ENCODE data around the gene DPYD.

Gene DPYD

DNA sequence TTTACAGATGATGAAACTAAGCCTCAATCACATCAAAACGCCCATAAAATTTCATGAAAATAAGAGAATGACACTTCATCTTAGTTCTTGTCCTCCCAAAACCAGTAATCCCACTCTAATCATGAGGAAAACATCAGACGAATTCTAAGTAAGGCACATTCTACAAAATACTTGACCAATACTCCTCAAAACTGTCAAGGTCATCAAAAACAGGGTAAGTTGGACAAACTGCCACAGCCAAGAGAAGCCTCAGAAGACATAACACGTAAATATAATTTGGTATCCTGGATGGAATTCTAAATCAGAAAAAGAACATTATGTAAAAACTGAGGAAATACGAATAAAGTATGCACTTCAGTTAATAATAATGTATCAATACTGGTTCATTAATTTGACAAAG lies 128.2 kb downstream of the DPYD start:
- no peak for DNase-seq (ENCODE audit: low read depth in 3 of 3, low spot score in 1 of 3)

DNA sequence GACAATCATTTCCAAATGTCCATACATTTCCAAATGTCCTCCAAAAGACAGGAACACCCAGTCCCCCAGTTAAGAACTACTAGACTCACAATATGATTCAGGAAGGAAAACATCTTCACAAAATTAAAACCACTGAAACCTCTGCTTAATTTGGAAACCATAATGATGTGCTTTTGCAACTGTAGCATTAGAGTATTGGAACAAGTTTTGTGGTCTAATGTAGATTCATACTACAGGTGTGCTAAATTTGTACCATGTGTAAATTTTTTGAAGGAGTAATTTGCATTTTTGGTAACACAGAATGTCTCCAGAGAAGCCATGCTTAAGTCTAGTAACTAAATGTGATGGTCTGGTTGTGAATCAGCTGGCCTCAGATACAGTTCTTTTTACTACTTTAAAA lies 129.6 kb downstream of the DPYD start:
- no peak for DNase-seq (ENCODE audit: low read depth in 3 of 3, low spot score in 1 of 3)

DNA sequence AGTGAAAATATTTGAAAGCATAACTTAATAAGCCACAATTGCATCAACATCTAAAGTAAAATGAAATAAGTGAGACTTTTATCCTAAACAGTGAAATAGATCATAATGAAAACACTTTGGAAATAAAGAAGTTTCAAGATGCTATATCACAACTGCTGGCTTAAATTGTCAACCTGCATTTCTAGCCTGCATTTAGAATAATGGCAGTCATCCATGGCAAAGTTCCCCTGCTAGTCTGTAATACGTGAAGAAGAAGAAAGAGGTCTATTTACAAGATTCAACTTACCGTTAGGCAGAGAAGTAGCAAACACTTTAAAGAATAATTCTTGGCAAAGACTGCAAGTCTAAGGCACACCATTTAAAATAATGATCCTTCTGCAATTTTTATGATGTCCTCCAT lies 133.6 kb downstream of the DPYD start:
- DNase-seq (ENCODE audit: low read depth in 3 of 3, low spot score in 1 of 3): no peak

DNA sequence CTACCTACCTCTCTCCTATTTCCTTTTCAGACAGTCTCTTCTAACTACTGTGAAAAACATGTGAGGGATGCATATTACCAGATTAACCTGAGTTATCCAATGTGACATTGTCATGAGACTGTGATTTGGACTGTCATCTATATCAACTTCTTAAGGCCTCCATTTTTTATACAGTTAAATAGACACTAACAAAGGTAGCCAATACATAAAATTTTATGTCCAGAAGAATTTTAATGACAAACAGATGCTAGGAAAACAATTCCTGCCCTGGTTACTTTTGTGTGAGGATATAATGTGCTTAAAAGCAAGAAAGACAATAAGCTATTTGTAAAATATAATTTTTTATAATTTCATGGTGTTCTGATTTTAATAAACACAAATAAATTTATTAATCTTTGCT lies 136.2 kb downstream of the DPYD start:
- no peak for DNase-seq (ENCODE audit: low read depth in 3 of 3, low spot score in 1 of 3)

DNA sequence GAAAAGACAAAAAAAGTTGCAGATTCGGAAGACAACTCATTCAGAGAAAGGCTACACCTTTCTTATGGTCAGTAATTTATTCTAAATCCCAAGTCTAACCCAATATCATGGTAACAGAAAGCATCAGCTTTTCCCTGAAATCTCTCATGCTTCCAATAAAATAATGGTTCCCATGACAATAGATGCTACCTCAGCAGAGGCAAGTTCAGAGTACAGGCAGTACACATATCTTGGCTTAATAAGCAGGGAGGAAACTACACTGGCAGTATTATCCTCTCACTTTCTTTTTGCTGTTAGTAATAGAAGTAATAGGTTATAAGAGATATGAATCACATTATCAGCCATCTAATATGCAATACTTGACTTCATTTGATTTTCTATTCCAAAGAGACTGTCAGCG lies 137.1 kb downstream of the DPYD start:
- no peak for DNase-seq (ENCODE audit: low read depth in 3 of 3, low spot score in 1 of 3)

DNA sequence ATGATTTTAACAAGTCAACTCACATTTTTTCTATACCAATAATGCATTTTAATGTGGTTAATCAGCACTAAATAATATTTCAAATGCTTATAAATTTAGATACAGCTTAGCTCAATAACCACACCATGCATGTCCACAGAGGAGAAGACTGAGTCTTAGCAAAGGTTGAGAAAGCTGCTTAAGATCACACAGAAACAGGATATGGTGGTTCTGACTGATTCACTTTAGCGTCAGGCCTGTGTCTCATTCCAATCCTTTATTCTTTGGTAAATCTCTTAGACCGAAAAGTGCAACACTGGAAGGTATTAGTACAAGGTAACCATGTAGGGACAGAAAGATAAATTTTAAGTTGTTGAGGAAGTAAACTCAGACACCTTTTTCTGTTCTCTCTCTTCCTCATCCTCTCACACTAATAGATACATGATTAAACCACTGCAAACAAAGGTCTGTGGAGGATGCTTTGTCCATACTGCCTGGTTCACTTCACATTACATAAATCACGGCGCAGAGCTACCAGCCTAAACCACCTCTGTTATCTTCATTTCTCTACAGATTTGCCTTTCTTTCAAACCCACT lies 139.0 kb downstream of the DPYD start:
- DNase-seq (ENCODE audit: low read depth in 3 of 3, low spot score in 1 of 3): no peak

DNA sequence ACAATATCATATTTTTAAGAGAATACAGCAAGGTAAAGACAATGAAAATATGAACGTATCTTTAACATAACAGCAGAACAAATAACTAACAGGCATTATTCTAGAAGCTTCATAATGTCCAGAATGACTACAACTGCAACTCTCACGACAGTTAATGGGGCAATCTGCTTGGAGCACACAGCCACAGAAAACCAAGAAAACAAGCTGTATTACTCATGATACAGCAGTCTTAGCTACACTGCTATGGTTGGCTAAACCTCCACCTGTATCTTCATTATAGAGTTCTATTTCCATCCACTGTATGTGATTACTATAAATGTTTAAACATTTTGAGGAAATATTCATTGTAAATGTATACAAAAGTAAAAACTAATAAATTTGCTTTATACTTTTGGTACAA lies 139.9 kb downstream of the DPYD start:
- no peak for DNase-seq (ENCODE audit: low read depth in 3 of 3, low spot score in 1 of 3)

DNA sequence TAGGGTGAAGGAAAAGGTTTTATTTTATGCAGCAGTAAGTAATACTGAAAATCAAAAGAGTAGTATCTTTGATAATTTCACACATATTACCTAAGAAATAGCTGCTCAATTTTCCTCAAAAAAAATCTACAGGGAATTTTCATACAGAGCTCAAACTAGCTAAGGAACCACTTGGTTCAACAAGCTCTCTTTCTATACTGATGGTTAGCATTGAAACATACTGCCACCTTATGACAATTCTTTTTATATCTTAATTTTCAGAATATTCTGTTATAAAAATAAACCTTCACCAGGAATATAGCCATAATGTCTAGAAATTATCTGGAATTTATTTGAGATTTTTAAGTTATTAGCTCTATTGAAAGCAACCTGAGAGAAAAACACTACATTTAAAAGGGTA lies 142.1 kb downstream of the DPYD start:
- DNase-seq (ENCODE audit: low read depth in 3 of 3, low spot score in 1 of 3): no peak

DNA sequence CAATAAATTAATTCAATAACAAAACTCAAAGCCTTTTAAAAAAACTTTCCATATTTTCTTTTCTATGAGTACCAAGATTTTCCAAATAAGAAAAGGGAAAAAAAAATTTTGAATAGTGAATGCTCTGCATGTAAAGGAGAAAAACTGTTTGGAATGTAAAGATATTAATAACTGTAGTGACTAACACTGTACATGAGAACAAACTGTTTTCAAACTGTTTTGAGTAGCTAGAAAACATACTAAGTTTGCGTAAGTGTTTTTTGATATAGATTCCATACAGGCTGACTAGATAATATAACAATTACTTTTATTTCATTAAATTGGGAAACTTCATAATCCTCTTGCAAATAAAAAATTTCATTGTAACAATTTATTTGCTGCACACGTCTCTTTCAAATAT lies 150.5 kb downstream of the DPYD start:
- no peak for DNase-seq (ENCODE audit: low read depth in 3 of 3, low spot score in 1 of 3)

DNA sequence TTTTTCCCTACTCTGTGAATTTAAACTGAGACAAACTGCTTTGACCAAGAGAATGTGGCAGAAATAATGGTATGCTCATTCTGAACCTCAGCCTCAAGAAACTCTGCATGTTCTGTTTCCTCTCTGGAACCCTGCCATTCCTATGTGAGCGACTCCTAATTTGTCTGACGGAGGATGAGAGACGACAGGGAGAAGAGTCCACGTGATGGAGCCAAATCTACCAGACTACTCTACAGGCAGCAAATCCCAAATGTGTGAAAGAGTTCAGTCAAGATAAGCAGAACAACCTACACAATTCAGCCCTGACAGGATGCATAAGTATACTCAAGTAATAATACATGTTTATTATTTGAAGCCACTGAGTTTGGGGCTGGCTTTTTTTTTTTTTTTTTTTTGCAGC lies 153.5 kb downstream of the DPYD start:
- no peak for DNase-seq (ENCODE audit: low read depth in 3 of 3, low spot score in 1 of 3)

DNA sequence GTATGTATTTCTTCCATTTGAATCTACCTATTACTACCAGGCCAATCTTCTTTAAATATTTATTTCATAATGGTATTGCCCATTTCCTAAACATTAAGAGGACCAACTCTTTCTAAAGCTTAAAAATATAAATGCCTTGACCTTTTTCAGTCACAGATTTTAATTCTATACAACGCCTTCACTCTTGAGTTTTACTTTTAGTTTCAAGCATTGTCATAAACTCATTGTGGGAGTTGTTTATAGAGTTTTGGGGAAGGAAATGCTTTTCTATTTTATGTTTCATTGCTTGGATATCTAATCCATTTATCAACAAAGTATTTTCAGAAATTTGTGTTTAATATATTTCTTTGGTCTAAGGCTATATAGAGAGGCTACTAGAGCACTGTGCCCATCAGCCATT lies 155.8 kb downstream of the DPYD start:
- DNase-seq (ENCODE audit: low read depth in 3 of 3, low spot score in 1 of 3): no peak

DNA sequence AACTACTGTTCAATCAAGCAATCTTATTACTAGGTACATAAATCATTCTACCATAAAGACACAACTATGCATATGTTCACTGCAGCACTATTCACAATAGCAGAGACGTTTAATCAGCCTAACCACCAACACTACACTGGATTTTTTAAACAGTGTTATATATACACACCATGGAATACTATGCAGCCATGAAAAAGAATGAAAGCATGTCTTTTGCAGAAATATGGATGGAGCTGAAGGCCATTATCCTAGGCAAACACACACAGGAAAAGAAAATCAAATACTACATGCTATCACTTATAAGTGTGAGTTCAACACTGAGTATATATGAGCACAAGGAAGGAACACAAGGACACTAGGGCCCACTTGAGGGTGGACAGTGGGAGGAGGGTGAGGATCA lies 159.2 kb downstream of the DPYD start:
- DNase-seq (ENCODE audit: low read depth in 3 of 3, low spot score in 1 of 3): no peak

DNA sequence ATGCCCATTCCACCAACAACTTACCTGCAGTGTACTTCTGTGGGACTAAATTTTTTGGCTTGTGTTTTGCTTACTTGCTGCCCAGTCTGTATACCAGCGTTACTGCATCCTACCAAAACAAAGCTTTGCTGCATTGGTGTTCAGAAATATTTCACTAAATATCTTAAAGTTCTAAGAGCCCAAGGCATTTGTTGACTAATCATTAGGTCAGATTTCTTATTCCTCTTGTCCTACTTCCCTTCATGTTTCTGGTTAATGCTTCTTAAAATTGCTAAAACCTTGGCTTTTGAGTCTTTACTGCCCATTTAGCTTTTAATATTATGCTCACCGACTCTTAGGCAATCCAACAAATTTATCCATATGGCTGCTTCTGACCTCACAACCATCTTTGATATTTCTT lies 161.8 kb downstream of the DPYD start:
- no peak for DNase-seq (ENCODE audit: low read depth in 3 of 3, low spot score in 1 of 3)

DNA sequence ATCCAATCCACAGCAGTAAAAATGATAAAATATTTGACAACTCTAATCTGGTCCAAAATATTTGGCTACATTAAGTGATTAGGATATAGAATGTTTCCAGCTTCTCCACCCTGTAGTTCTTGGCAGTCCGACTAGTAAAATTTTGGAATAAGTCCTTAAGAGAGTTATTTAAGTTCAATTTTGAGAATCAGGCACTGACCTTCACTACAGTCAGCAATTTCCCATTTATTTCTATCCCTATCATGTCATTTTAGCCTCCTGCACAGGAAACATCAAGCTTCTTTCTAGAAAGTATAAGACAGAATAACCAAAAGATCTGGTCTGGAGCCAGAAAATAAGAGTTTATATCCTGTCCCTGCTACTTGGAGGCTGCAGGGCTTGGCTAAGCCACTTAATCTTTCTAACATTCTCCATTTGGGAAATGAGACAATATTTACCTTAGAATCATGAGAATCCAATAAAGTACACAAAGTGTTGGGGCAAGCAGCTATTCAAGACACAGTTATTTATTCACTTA lies 162.2 kb downstream of the DPYD start:
- no peak for DNase-seq (ENCODE audit: low read depth in 3 of 3, low spot score in 1 of 3)

DNA sequence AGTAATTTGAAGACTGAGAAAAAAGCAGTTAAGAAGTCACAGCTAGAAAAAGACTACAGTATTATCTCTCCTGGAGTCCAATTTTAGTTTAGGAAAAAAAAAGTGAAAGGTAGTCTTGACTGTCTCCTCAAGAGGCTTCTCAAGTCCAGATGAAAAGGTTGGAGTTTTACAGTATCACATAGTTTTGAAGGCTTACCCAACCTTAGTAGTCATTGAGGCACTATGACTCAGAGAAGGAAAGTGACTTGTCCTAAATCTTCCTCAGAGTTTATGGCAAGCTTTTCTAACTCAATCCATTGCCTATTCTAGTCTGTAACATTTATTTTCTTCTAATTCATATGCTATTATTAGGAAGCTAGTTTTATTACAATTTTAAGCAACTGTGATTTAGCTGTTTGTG lies 174.9 kb downstream of the DPYD start:
- DNase-seq (ENCODE audit: low read depth in 3 of 3, low spot score in 1 of 3): no peak

DNA sequence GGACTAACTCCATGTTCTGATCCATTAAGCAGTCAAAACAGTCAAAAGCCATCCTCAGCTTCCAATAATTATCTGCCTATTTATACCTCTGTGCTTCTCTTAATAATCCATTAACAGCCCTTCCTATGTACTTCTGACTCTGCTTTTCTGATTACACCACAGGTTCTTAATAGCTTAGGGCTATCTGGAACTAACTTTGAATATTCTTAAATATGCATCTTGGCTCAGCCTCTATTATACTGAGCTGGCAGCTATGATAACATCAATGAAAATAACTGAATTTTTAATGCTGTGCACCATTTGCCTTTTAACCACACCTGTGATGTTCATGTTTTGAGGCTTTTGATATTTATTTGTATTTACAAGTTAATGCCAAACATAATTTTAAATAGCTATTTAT lies 175.9 kb downstream of the DPYD start:
- DNase-seq (ENCODE audit: low read depth in 3 of 3, low spot score in 1 of 3): no peak

DNA sequence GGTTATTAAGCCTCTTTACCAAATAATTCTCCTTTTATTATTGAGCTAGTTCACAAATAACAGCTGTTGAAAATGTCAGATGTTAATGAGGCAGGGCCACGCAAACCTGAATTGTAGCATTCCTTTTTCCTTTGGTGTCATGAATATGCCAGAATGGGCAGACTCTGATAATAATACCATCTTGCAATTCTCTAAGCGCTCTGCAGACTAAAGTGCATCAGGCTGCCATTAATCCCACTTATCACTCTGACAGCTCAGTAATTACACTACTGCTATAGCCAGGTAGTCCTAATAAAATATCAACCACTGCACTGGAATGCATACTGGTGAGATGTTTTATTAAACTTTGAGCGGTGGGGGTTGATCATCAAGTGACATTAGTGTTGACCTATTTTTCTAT lies 177.7 kb downstream of the DPYD start:
- DNase-seq (ENCODE audit: low read depth in 3 of 3, low spot score in 1 of 3): no peak

DNA sequence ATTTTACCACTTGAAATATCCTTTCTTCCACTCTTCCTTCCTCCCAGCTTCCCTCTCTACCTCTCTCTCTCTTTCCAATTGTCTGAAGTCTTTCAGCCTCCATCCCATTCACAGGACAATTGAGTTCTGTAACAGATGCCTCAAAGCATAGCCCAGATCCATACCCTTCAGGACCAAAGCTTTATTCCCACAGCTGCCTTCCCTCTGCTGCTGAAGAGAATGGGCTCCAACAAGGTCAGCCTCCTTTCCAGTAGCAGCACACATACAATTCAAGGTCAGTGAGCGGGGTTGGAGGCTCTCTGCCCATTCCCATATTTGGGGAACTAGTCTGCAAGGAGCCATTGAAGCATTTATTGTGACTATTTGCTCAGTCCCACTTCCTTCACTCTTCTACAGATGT lies 179.9 kb downstream of the DPYD start:
- DNase-seq (ENCODE audit: low read depth in 3 of 3, low spot score in 1 of 3): no peak

DNA sequence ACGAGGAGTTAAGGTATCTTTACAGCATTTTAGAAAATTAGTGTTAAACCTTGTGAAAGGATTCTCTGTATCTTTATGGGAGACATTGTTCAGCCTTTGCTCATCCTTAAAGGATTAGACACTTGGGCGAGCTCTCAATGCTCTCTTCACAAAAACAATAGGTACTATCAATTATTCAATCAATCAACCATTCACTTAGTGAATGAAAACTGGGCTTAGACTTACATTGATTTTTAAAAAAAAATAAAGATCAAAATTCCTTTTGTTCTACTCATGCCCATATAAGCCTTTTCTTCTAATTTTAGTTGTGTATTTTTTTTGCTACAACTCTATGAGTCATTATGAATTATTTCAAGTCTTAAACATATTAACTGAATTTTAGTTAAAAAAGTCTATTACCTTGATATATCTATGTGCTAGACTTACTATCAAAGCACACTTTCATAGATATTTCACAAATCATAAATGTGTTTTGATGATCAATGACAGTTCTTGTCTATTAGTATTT lies 181.2 kb downstream of the DPYD start:
- no peak for DNase-seq (ENCODE audit: low read depth in 3 of 3, low spot score in 1 of 3)

DNA sequence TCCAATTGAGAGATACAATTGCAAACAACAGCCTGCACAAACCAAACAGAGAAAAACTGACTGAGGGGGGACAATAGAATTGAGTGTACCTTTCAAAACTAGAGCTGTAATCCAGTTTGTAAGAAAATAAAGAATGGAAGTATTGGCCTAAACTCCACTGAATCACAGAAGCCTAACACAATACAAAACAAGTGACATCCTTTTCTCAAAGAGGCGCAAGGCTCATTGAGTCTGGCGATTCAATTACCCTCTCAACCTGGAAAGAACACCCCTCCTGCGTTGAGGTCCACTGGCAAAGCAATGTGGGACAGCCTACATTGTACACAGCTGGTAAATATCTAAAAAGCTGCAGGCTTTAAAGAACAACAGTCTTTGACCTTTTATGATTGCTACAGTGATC lies 182.6 kb downstream of the DPYD start:
- DNase-seq (ENCODE audit: low read depth in 3 of 3, low spot score in 1 of 3): no peak

DNA sequence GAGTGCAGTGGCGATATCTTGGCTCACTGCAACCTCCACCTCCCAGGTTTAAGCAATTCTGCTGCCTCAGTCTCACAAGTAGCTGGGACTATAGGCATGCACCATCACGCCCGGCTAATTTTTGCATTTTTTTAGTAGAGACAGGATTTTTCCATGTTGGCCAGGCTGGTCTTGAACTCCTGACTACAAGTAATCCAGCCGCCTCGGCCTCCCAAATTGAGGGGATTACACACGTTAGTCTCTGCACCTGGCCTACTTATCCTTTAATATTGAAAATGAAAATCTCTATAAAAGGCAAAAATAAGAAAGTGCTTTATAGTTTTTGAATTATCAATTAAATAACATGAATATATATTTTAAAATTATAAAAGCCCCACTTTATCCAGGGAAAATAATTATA lies 190.6 kb downstream of the DPYD start:
- DNase-seq (ENCODE audit: low read depth in 3 of 3, low spot score in 1 of 3): no peak

DNA sequence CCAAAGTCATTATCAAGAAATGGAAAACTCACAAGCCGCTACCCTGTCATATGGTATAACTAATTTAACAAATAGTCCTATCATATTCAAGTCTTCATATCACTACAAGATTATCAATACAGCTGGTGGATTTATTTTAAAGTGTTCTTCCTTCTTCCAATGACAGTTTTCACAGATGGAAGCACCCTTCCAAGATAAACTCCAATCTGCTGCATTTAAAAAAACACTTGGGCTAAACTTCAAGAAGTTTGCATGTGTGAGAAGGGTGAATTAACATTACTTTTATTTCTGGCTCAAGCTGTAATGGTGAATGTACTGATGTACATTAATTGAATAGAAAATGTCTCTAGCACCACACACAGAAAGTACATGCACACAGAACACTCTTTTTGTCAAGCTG lies 192.4 kb downstream of the DPYD start:
- DNase-seq (ENCODE audit: low read depth in 3 of 3, low spot score in 1 of 3): no peak

DNA sequence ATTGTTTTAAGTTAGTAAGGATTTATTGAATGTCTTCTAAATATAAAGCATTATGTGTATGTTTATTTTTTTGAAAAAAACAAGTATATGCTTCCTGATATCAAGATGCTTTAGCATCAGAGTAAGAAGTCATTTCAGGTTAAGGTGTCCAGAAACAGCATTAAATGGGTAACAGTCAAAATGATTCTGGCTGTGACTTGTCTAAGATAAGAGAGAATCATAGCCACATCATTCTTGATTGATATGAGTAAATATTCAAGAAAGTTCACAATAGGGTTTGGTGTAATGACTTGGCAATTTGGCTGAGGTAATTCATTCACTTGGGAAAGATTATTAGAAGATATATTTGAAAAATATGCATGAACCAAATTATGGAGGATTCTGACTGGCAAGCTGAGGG lies 193.8 kb downstream of the DPYD start:
- DNase-seq (ENCODE audit: low read depth in 3 of 3, low spot score in 1 of 3): no peak

DNA sequence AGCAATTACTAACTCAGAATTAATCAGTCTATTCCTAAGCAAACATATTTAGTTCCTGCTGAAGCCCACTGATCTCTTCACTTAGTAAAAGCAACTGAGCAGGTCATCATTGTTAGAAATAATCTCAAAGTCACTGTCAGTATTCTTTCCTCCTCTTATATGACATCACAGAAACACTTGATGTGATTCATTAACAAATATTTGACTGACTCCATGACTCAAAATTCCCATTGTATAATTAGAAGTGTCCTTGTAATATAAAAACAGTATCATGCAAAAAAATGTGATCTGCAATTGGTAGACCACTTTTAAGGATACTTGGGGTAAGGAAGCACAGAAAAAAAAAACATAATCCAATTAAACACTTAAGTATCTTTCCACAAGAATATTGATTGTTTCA lies 194.4 kb downstream of the DPYD start:
- no peak for DNase-seq (ENCODE audit: low read depth in 3 of 3, low spot score in 1 of 3)

Measured in stimulated activated CD4-positive, alpha-beta T cell treated with anti-CD3 and anti-CD28 coated beads, TNF-alpha, amount 100 ng/mL, for 1 hour (primary cell).